ENCODE measurements around the gene ULK4.
"Not testable (repeated sequence)": the region's sequence is repeated elsewhere in the genome, so short reads cannot be mapped to it uniquely, and the experiment has no call there.

The ULK4 gene

DNA sequence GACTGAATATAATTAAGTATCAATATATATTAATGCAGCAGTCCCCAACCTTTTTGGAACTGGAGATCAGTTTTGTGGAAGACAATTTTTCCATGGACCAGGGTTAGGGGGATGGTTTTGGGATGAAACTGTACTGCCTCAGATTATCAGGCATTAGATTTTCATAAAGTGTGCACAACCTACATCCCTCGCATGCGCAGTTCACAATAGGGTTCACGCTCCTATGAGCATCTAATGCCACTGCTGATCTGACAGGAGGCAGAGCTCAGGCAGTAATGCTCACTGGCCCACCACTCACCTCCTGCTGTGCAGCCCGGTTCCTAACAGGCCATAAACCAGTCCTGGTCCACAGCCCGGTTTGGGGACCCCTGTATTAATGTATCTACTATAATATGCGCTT lies 95.6 kb downstream of the ULK4 start (continued):
- TF ChIP-seq, protein P1, sequence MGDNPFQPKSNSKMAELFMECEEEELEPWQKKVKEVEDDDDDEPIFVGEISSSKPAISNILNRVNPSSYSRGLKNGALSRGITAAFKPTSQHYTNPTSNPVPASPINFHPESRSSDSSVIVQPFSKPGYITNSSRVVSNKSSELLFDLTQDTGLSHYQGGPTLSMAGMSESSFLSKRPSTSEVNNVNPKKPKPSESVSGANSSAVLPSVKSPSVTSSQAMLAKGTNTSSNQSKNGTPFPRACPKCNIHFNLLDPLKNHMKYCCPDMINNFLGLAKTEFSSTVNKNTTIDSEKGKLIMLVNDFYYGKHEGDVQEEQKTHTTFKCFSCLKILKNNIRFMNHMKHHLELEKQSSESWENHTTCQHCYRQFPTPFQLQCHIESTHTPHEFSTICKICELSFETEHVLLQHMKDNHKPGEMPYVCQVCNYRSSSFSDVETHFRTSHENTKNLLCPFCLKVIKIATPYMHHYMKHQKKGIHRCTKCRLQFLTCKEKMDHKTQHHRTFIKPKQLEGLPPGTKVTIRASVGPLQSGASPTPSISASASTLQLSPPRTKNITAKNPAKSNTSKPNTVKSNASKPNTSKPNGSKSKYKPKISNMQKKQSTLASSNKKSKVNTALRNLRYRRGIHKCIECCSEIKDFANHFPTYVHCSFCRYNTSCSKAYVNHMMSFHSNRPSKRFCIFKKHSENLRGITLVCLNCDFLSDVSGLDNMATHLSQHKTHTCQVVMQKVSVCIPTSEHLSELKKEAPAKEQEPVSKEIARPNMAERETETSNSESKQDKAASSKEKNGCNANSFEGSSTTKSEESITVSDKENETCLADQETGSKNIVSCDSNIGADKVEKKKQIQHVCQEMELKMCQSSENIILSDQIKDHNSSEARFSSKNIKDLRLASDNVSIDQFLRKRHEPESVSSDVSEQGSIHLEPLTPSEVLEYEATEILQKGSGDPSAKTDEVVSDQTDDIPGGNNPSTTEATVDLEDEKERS (tag by site-specific recombination; IDR thresholded peaks at IDR 0.05), result no peak
- TF ChIP-seq ZEB2 (tag by site-specific recombination; IDR thresholded peaks at IDR 0.05) (no peak), ZNF560 (tag by site-specific recombination; IDR thresholded peaks at IDR 0.05; ENCODE audit: borderline replicate concordance) (no peak), REPIN1 (tag by site-specific recombination; IDR thresholded peaks at IDR 0.05; ENCODE audit: low read depth) (no peak), ZBTB1 (tag by site-specific recombination; IDR thresholded peaks at IDR 0.05) (no peak)
- TF ChIP-seq, protein P2, sequence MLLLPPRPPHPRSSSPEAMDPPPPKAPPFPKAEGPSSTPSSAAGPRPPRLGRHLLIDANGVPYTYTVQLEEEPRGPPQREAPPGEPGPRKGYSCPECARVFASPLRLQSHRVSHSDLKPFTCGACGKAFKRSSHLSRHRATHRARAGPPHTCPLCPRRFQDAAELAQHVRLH (tag by site-specific recombination; IDR thresholded peaks at IDR 0.05), result no peak
- TF ChIP-seq, protein P3, sequence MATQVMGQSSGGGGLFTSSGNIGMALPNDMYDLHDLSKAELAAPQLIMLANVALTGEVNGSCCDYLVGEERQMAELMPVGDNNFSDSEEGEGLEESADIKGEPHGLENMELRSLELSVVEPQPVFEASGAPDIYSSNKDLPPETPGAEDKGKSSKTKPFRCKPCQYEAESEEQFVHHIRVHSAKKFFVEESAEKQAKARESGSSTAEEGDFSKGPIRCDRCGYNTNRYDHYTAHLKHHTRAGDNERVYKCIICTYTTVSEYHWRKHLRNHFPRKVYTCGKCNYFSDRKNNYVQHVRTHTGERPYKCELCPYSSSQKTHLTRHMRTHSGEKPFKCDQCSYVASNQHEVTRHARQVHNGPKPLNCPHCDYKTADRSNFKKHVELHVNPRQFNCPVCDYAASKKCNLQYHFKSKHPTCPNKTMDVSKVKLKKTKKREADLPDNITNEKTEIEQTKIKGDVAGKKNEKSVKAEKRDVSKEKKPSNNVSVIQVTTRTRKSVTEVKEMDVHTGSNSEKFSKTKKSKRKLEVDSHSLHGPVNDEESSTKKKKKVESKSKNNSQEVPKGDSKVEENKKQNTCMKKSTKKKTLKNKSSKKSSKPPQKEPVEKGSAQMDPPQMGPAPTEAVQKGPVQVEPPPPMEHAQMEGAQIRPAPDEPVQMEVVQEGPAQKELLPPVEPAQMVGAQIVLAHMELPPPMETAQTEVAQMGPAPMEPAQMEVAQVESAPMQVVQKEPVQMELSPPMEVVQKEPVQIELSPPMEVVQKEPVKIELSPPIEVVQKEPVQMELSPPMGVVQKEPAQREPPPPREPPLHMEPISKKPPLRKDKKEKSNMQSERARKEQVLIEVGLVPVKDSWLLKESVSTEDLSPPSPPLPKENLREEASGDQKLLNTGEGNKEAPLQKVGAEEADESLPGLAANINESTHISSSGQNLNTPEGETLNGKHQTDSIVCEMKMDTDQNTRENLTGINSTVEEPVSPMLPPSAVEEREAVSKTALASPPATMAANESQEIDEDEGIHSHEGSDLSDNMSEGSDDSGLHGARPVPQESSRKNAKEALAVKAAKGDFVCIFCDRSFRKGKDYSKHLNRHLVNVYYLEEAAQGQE (tag by site-specific recombination; IDR thresholded peaks at IDR 0.05), result no peak

DNA sequence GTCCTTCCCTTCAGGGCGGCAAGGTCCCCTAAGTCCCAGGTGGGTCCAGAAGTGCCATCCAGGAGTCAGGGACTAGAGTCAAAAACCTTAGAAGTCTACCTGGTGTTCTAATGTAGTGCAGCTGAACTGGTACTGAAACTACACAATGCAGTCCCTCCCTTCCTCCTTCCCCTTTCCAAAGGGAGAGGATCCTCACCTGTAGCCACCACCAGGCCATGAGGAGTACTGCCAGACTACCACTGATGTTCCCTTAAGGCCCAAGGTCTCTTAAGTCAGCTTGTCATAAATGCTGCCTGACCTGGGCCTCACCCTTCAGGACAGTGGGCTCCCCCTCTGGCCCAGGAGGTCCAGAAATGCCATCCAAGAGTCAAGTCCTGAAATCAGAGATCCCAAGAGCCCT lies 98.9 kb downstream of the ULK4 start:
- H3K36me3 ChIP-seq (ENCODE audit: control insufficient read depth in 2 of 2, insufficient read depth in 1 of 2, low read length in 2 of 2), result no peaks in the 10 kb centered on the region
- H3K4me3 ChIP-seq (ENCODE audit: low read depth, low read length), result no peak overlapping the region
- TF ChIP-seq ZNF366 (tag by site-specific recombination; conservative IDR thresholded peaks at IDR 0.05) (no peak), ZNF501 (tag by site-specific recombination; IDR thresholded peaks at IDR 0.05) (no peak), ZNF670 (tag by site-specific recombination; IDR thresholded peaks at IDR 0.05; ENCODE audit: low read depth) (no peak), OSR2 (tag by site-specific recombination; IDR thresholded peaks at IDR 0.05) (no peak), ZNF660 (tag by site-specific recombination; IDR thresholded peaks at IDR 0.05) (no peak)
- TF ChIP-seq, protein P4, sequence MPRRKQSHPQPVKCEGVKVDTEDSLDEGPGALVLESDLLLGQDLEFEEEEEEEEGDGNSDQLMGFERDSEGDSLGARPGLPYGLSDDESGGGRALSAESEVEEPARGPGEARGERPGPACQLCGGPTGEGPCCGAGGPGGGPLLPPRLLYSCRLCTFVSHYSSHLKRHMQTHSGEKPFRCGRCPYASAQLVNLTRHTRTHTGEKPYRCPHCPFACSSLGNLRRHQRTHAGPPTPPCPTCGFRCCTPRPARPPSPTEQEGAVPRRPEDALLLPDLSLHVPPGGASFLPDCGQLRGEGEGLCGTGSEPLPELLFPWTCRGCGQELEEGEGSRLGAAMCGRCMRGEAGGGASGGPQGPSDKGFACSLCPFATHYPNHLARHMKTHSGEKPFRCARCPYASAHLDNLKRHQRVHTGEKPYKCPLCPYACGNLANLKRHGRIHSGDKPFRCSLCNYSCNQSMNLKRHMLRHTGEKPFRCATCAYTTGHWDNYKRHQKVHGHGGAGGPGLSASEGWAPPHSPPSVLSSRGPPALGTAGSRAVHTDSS (tag by site-specific recombination; IDR thresholded peaks at IDR 0.05), result no peak
- TF ChIP-seq, protein P5, sequence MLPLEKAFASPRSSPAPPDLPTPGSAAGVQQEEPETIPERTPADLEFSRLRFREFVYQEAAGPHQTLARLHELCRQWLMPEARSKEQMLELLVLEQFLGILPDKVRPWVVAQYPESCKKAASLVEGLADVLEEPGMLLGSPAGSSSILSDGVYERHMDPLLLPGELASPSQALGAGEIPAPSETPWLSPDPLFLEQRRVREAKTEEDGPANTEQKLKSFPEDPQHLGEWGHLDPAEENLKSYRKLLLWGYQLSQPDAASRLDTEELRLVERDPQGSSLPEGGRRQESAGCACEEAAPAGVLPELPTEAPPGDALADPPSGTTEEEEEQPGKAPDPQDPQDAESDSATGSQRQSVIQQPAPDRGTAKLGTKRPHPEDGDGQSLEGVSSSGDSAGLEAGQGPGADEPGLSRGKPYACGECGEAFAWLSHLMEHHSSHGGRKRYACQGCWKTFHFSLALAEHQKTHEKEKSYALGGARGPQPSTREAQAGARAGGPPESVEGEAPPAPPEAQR (tag by site-specific recombination; IDR thresholded peaks at IDR 0.05), result no peak
- no peak overlapping the region for H3K27ac ChIP-seq (ENCODE audit: extremely low read depth, low read depth, low read length)
- ChIA-PET POLR2A (no interaction called here), CTCF (interaction anchor here (0.6 kb wide), 1 partner anchor 399 kb away, joined by 7 read pairs; no protein-coding TSS in a partner anchor)
- H3K4me1 ChIP-seq (ENCODE audit: control insufficient read depth, insufficient read depth, low read length), result no peaks in the 10 kb centered on the region
- no peaks in the 10 kb centered on the region for H3K9me3 ChIP-seq (ENCODE audit: control insufficient read depth, insufficient read depth, low read depth, low read length)

DNA sequence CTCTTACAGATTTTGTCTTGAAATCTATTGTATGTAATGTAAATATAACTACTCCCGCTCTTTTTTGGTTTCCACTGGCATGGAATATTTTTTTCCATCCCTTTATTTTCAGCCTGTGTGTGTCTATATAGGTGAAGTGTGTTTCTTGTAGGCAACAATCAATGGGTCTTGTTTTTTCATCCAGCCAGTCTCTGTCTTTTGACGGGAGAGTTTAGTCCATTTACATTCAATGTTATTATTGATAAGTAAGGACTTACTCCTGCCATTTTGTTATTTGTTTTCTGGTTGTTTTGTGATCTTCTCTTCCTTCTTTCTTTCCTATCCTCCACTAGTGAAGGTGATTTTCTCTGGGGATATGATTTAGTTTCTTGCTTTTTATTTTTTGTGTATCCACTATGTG lies 101.4 kb downstream of the ULK4 start:
- CTCF ChIA-PET; H3K4me1 ChIP-seq (ENCODE audit: control insufficient read depth, insufficient read depth, low read length); H3K9me3 ChIP-seq (ENCODE audit: control insufficient read depth, insufficient read depth, low read depth, low read length); H3K27ac ChIP-seq (ENCODE audit: extremely low read depth, low read depth, low read length); POLR2A ChIA-PET; H3K36me3 ChIP-seq (ENCODE audit: control insufficient read depth in 2 of 2, insufficient read depth in 1 of 2, low read length in 2 of 2); H3K4me3 ChIP-seq (ENCODE audit: low read depth, low read length): not testable (repeated sequence)
